Measurements from ENCODE around the gene UGT1A8. TPM values are rescaled to one million over a fixed set of nuclear protein-coding genes. Genes with fewer than 3 reads are reported as not detected.
"Not testable (repeated sequence)": the region's sequence is repeated elsewhere in the genome, so short reads cannot be mapped to it uniquely, and the experiment has no call there.

Gene UGT1A8
- total and polyA plus RNA-seq, 2 donors (not counting 1 experiment from before 2014, with no cell fraction given) = not detected

DNA sequence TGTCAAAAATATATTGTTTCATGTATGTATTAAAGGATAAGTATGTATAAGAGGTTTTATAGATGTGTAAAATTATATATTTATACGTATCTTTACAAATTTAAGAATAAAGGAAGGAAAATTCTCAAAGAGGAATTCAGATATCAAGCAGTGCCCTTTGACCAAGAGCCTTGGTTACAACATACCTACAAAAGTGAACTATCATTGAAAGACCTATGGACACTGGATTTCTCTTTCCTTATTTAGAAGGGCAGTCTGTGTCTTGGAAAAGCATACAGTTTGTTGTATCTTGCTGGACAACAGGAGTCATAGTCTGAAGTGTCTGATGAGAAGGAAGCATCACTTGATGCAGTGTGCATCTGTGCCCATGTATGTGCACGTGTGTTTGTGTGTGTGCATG lies 29.0 kb upstream of the UGT1A8 start:
- Histone ChIP-seq H3K4me2 (replicated peaks; ENCODE audit: low read depth, low read length, poor library complexity, severe bottlenecking) (no peak overlapping the region), H2AFZ (ENCODE audit: insufficient read depth, low read depth, low read length, poor library complexity, severe bottlenecking) (no peak overlapping the region), H4K20me1 (ENCODE audit: control insufficient read depth, insufficient read depth, low read length, poor library complexity, severe bottlenecking) (no peaks in the 10 kb centered on the region), H3K9ac (ENCODE audit: low read length) (no peak overlapping the region), H3K36me3 (replicated peaks in 1 of 2; ENCODE audit: control extremely low read depth in 1 of 2, control insufficient read depth in 1 of 2, extremely low read depth in 1 of 2, insufficient read depth in 2 of 2, low read length in 1 of 2) (no peaks in the 10 kb centered on the region), H3K79me2 (ENCODE audit: control insufficient read depth, insufficient read depth, low read length) (no peaks in the 10 kb centered on the region), H3K4me3 (ENCODE audit: control extremely low read depth in 1 of 5, extremely low read depth in 1 of 5, insufficient read depth in 1 of 5, low read depth in 2 of 5, low read length in 4 of 5) (no peak overlapping the region), H3K9me3 (ENCODE audit: control extremely low read depth in 1 of 3, control insufficient read depth in 2 of 3, insufficient read depth in 1 of 3, low read length in 2 of 3) (peaks cover 0 to 6% (median 0%) of the 10 kb centered on the region in 3 donors), H3K4me1 (ENCODE audit: control insufficient read depth in 2 of 2, insufficient read depth in 2 of 2, low read length in 2 of 2) (no peaks in the 10 kb centered on the region), H3K27me3 (replicated peaks in 1 of 4; ENCODE audit: control extremely low read depth in 1 of 4, control insufficient read depth in 3 of 4, insufficient read depth in 4 of 4, low read length in 3 of 4) (no peaks in the 10 kb centered on the region), H3K27ac (ENCODE audit: low read length in 2 of 2) (no peak overlapping the region)
- DNase-seq = no peak
- H3K9me3 Mint-ChIP-seq (ENCODE audit: insufficient read depth) = no peaks in the 10 kb centered on the region
- TF ChIP-seq, protein P1, sequence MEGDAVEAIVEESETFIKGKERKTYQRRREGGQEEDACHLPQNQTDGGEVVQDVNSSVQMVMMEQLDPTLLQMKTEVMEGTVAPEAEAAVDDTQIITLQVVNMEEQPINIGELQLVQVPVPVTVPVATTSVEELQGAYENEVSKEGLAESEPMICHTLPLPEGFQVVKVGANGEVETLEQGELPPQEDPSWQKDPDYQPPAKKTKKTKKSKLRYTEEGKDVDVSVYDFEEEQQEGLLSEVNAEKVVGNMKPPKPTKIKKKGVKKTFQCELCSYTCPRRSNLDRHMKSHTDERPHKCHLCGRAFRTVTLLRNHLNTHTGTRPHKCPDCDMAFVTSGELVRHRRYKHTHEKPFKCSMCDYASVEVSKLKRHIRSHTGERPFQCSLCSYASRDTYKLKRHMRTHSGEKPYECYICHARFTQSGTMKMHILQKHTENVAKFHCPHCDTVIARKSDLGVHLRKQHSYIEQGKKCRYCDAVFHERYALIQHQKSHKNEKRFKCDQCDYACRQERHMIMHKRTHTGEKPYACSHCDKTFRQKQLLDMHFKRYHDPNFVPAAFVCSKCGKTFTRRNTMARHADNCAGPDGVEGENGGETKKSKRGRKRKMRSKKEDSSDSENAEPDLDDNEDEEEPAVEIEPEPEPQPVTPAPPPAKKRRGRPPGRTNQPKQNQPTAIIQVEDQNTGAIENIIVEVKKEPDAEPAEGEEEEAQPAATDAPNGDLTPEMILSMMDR (IDR thresholded peaks at IDR 0.05) = no peak
- TF ChIP-seq EZH2 (IDR thresholded peaks at IDR 0.05; ENCODE audit: borderline replicate concordance, insufficient read depth, low read depth, low read length, poor library complexity, severe bottlenecking) = no peak
- CTCF ChIA-PET = no interaction called here
- peaks cover 14% of the 10 kb centered on the region for H3K27me3 Mint-ChIP-seq
- intact Hi-C loops (cut with micrococcal nuclease) = no loop called here
- ATAC-seq (ENCODE audit: low read depth) = no peak
- H3K4me3 Mint-ChIP-seq = no peak overlapping the region
- POLR2A ChIA-PET = no interaction called here
- no peak overlapping the region for H3K27ac Mint-ChIP-seq
- H3K4me1 Mint-ChIP-seq = peaks cover 3% of the 10 kb centered on the region
- WGBS (ENCODE audit: insufficient coverage) = 100% methylated on average over 1 of the region's 2 CpGs

DNA sequence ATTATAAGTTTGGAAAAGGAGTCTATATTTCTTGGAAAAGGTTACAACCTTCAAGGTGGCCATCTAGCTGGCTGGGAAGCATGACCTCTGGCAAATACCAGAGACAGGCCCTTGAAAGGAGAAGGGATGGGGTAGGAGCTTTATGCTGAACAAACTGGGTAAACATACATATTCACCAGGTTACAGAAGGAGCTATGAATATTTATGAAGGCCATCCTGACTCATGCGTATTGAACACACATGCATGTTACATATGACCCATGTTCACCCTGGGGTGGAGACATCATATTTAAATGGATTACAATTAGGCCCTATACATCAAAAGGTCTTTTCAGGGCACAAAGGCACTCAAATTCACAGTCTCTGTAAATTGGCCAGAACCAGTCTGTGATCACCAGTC lies 24.7 kb upstream of the UGT1A8 start:
- no CpG with 5 or more reads among the region's 1 CpG for whole genome bisulfite sequencing (ENCODE audit: insufficient coverage)
- H3K36me3 ChIP-seq (replicated peaks in 1 of 2; ENCODE audit: control extremely low read depth in 1 of 2, control insufficient read depth in 1 of 2, extremely low read depth in 1 of 2, insufficient read depth in 2 of 2, low read length in 1 of 2); H3K27ac ChIP-seq (ENCODE audit: low read length in 2 of 2); DNase-seq; H3K4me2 ChIP-seq (replicated peaks; ENCODE audit: low read depth, low read length, poor library complexity, severe bottlenecking); CTCF ChIA-PET; H4K20me1 ChIP-seq (ENCODE audit: control insufficient read depth, insufficient read depth, low read length, poor library complexity, severe bottlenecking); H3K9me3 Mint-ChIP-seq (ENCODE audit: insufficient read depth); H3K9me3 ChIP-seq (ENCODE audit: control extremely low read depth in 1 of 3, control insufficient read depth in 2 of 3, insufficient read depth in 1 of 3, low read length in 2 of 3); H3K4me3 Mint-ChIP-seq; H3K27me3 Mint-ChIP-seq; H3K4me1 ChIP-seq (ENCODE audit: control insufficient read depth in 2 of 2, insufficient read depth in 2 of 2, low read length in 2 of 2); H3K79me2 ChIP-seq (ENCODE audit: control insufficient read depth, insufficient read depth, low read length); H3K27ac Mint-ChIP-seq; POLR2A ChIA-PET; ATAC-seq (ENCODE audit: low read depth); H3K4me3 ChIP-seq (ENCODE audit: control extremely low read depth in 1 of 5, extremely low read depth in 1 of 5, insufficient read depth in 1 of 5, low read depth in 2 of 5, low read length in 4 of 5); H3K9ac ChIP-seq (ENCODE audit: low read length); intact Hi-C loops (cut with micrococcal nuclease); H3K27me3 ChIP-seq (replicated peaks in 1 of 4; ENCODE audit: control extremely low read depth in 1 of 4, control insufficient read depth in 3 of 4, insufficient read depth in 4 of 4, low read length in 3 of 4); H2AFZ ChIP-seq (ENCODE audit: insufficient read depth, low read depth, low read length, poor library complexity, severe bottlenecking); H3K4me1 Mint-ChIP-seq: not testable (repeated sequence)

All from B cell (primary cell).